Calu3 (cell line): Measurements from ENCODE around the gene BRD1. TPM values are rescaled to one million over a fixed set of nuclear protein-coding genes. Genes with fewer than 3 reads are reported as not detected.
"Not testable (repeated sequence)": the region's sequence is repeated elsewhere in the genome, so short reads cannot be mapped to it uniquely, and the experiment has no call there.

ENCODE experiments used
- BruUV-seq: library from RNA; stranded (reverse); fragments of 400-500 nt; replicated peaks from 2 replicates; lab custom pipeline; 2021; lab: Mats Ljungman, UMichigan
- CTCF ChIA-PET: fragments of 300-600 bp; sonication (Branson Sonifier 250); formaldehyde crosslinking; loops from one replicate; lab custom pipeline; 2022; ENCODE audit warnings: antibody characterized with exemption; lab: Charles Lee
- DNase-seq: peaks from one replicate; pipeline ENCODE4 v3.0.0; 2022
- H3K27ac Mint-ChIP-seq: one replicate; pipeline ENCODE4 v1.8.0; 2022; ENCODE audit warnings: mixed read lengths; ENCODE audit not compliant: unreplicated experiment
- H3K27me3 Mint-ChIP-seq: one replicate; pipeline ENCODE4 v1.8.0; 2022; ENCODE audit warnings: mixed read lengths; ENCODE audit not compliant: unreplicated experiment
- H3K36me3 Mint-ChIP-seq: one replicate; pipeline ENCODE4 v1.8.0; 2022; ENCODE audit warnings: mild to moderate bottlenecking, moderate library complexity, mixed read lengths; ENCODE audit not compliant: insufficient read depth, unreplicated experiment
- H3K4me1 Mint-ChIP-seq: one replicate; pipeline ENCODE4 v1.8.0; 2022; ENCODE audit warnings: mild to moderate bottlenecking, low read depth, mixed read lengths; ENCODE audit not compliant: unreplicated experiment
- H3K4me3 Mint-ChIP-seq: one replicate; pipeline ENCODE4 v1.8.0; 2022; ENCODE audit warnings: mild to moderate bottlenecking, low read depth, moderate library complexity, mixed read lengths; ENCODE audit not compliant: unreplicated experiment
- H3K9me3 Mint-ChIP-seq: one replicate; pipeline ENCODE4 v1.8.0; 2022; ENCODE audit warnings: low read depth, mixed read lengths; ENCODE audit not compliant: unreplicated experiment
- CTCF ChIP-seq: fragments of 200-600 bp; IDR thresholded peaks from one replicate; pipeline ENCODE4 v1.8.0; 2022; ENCODE audit warnings: antibody characterized with exemption; ENCODE audit not compliant: unreplicated experiment
- intact Hi-C: fragments of 100-400 bp; cut with micrococcal nuclease; formaldehyde crosslinking; loops from one replicate; pipeline ENCODE4 v1.10.0; 2022; ENCODE audit not compliant: unreplicated experiment
- total RNA-seq: library from RNA; stranded (reverse); gene quantifications from 2 replicates; pipeline ENCODE4 v1.2.3, GENCODE V29; 2022

BRD1 gene
- total RNA-seq, 1 experiment from 2014 or later, result 41.4 TPM

- no peak overlapping the region for H3K4me3 Mint-ChIP-seq
- no TSS peak for BruUV-seq
- CTCF ChIA-PET, result no interaction called here
- no peak for DNase-seq
- intact Hi-C loops, result loop anchor here (5.0 kb wide), 1 partner anchor 132 kb away; the partner anchor contains the start of genes ALG12 and CRELD2
- no peaks in the 10 kb centered on the region for H3K4me1 Mint-ChIP-seq
- H3K36me3 Mint-ChIP-seq, result peaks cover 39% of the 10 kb centered on the region
- TF ChIP-seq CTCF, result no peak
- H3K9me3 Mint-ChIP-seq, result no peaks in the 10 kb centered on the region
- H3K27ac Mint-ChIP-seq, result no peak overlapping the region
- H3K27me3 Mint-ChIP-seq, result no peaks in the 10 kb centered on the region
Measured at GRCh38 chr22:49785046-49785521, 42.6 kb downstream of the BRD1 start.

- no peak for TF ChIP-seq CTCF
- intact Hi-C loops, result no loop called here
- no peak overlapping the region for H3K27ac Mint-ChIP-seq
- no TSS peak for BruUV-seq
- no peaks in the 10 kb centered on the region for H3K27me3 Mint-ChIP-seq
- H3K4me3 Mint-ChIP-seq, result no peak overlapping the region
- DNase-seq, result no peak
- CTCF ChIA-PET, result no interaction called here
- peaks cover 35% of the 10 kb centered on the region for H3K36me3 Mint-ChIP-seq
- no peaks in the 10 kb centered on the region for H3K4me1 Mint-ChIP-seq
- no peaks in the 10 kb centered on the region for H3K9me3 Mint-ChIP-seq
Measured at GRCh38 chr22:49784630-49784971, 43.1 kb downstream of the BRD1 start.

GRCh38 chr22:49783926-49784629 lies 43.6 kb downstream of the BRD1 start:
- H3K9me3 Mint-ChIP-seq, result no peaks in the 10 kb centered on the region
- no peak overlapping the region for H3K4me3 Mint-ChIP-seq
- no peak for DNase-seq
- CTCF ChIA-PET, result no interaction called here
- no peak overlapping the region for H3K27ac Mint-ChIP-seq
- intact Hi-C loops, result no loop called here
- no peak for TF ChIP-seq CTCF
- no peaks in the 10 kb centered on the region for H3K27me3 Mint-ChIP-seq
- H3K4me1 Mint-ChIP-seq, result no peaks in the 10 kb centered on the region
- peaks cover 33% of the 10 kb centered on the region for H3K36me3 Mint-ChIP-seq
- no TSS peak for BruUV-seq

- intact Hi-C loops, result no loop called here
- no peak overlapping the region for H3K27ac Mint-ChIP-seq
- no peak for TF ChIP-seq CTCF
- H3K36me3 Mint-ChIP-seq, result peaks cover 29% of the 10 kb centered on the region
- H3K4me3 Mint-ChIP-seq, result no peak overlapping the region
- no peaks in the 10 kb centered on the region for H3K27me3 Mint-ChIP-seq
- H3K9me3 Mint-ChIP-seq, result no peaks in the 10 kb centered on the region
- no peaks in the 10 kb centered on the region for H3K4me1 Mint-ChIP-seq
- no TSS peak for BruUV-seq
- CTCF ChIA-PET, result no interaction called here
- DNase-seq, result no peak
Measured at GRCh38 chr22:49783036-49783746, 44.5 kb downstream of the BRD1 start.

- H3K9me3 Mint-ChIP-seq, BruUV-seq, H3K27me3 Mint-ChIP-seq, H3K27ac Mint-ChIP-seq, DNase-seq, H3K4me1 Mint-ChIP-seq, intact Hi-C loops, H3K4me3 Mint-ChIP-seq: not testable (repeated sequence)
- CTCF ChIA-PET, result interaction anchor here (0.7 kb wide), 1 partner anchor 206 kb away, joined by 8 read pairs; no protein-coding TSS in a partner anchor
- peaks cover 20% of the 10 kb centered on the region for H3K36me3 Mint-ChIP-seq
Measured at GRCh38 chr22:49781886-49782285, 45.8 kb downstream of the BRD1 start.
